Aorta (tissue), 5 donors: ENCODE data around the gene SLC37A1. TPM values are rescaled to one million over a fixed set of nuclear protein-coding genes. Genes with fewer than 3 reads are reported as not detected.
A peak's percentile ranks its signal among the peaks of the same experiment; 100 is the strongest.

Experiments
- ATAC-seq: fragments of 200-7000 bp; cut with Tn5 transposase; one replicate; pipeline ENCODE4 v1.9.1; 2022; ENCODE audit warnings: moderate library complexity; ENCODE audit not compliant: low FRiP score
- DNase-seq, 2 donors: peaks; one replicate each; pipeline ENCODE4 v3.0.0-alpha.2; 2020
- H3K27ac ChIP-seq, 2 donors: one replicate each; pipeline ENCODE4 v1.5.1; 2013; ENCODE audit warnings: low read length in 2 of 2, mild to moderate bottlenecking in 2 of 2, moderate library complexity in 2 of 2, control low read depth in 1 of 2, inconsistent platforms in 1 of 2, low read depth in 1 of 2
- H3K27me3 ChIP-seq, 2 donors: one replicate each; pipeline ENCODE4 v1.6.1; 2013; ENCODE audit warnings: control low read depth in 1 of 2, low read length in 1 of 2, mild to moderate bottlenecking in 1 of 2, moderate library complexity in 1 of 2; ENCODE audit not compliant: insufficient read depth in 2 of 2, control insufficient read depth in 1 of 2
- H3K36me3 ChIP-seq, 2 donors: one replicate each; pipeline ENCODE4 v1.6.1; 2013; ENCODE audit warnings: control low read depth in 1 of 2, low read length in 1 of 2, mild to moderate bottlenecking in 1 of 2; ENCODE audit not compliant: insufficient read depth in 2 of 2, control insufficient read depth in 1 of 2
- H3K4me1 ChIP-seq, 2 donors: one replicate each; pipeline ENCODE4 v1.6.1; 2013; ENCODE audit warnings: low read length in 2 of 2, control low read depth in 1 of 2, mild to moderate bottlenecking in 1 of 2, moderate library complexity in 1 of 2; ENCODE audit not compliant: insufficient read depth in 2 of 2, control insufficient read depth in 1 of 2
- H3K4me3 ChIP-seq, 2 donors: one replicate each; pipeline ENCODE4 v1.5.1; 2013; ENCODE audit warnings: low read length in 2 of 2, control low read depth in 1 of 2, mild to moderate bottlenecking in 1 of 2
- H3K9me3 ChIP-seq: one replicate; pipeline ENCODE4 v1.6.1; 2013; ENCODE audit warnings: mild to moderate bottlenecking, low read length; ENCODE audit not compliant: control insufficient read depth
- WGBS, 2 donors: extraction: QIAGEN DNeasy Blood & Tissue Kit; methylation state at CpG; one replicate each; pipeline ENCODE4 v1.1.7; 2013; 5-methylcytosine and 5-hydroxymethylcytosine counted together
- intact Hi-C, 2 donors: fragments of 100-400 bp; cut with DNase I; formaldehyde crosslinking; loops; one replicate each; pipeline versions ENCODE4 v1.14.2 to v1.15.0; 2022
- polyA plus RNA-seq, 2 donors: library from polyadenylated mRNA; stranded (reverse); fragments of 200-250 nt; gene quantifications; one replicate each; pipeline ENCODE4 v1.2.3, GENCODE V29; 2013
- total RNA-seq, 2 donors: library from RNA; stranded (reverse); fragmentation: NEBNext Ultra II Directional; extraction: Animal tissue kit (Norgen Biotek cat#: 25700); gene quantifications; one replicate each; pipeline ENCODE4 v1.2.1, GENCODE V29; 2021
- donor health status: healthy with polysubstance abuse.
- donor health status: Bipolar disorder and iron deficiency.
- donor health status: DM: no; HTN: no; CAD: no.
- donor health status: DM: no; HTN: no; CAD: no.
- donor health status: DM: yes; HTN: yes; CAD: no.

Gene SLC37A1
- total and polyA plus RNA-seq, 4 donors = 5.0 to 11.7 (median 6.4) TPM

GRCh38 chr21:42571391-42572150 is 57.9 kb downstream of the SLC37A1 start:
- H3K36me3 ChIP-seq = peaks cover 0 to 8% of the 10 kb centered on the region in 2 donors
- peaks cover 3% of the 10 kb centered on the region for H3K9me3 ChIP-seq
- no peaks in the 10 kb centered on the region for H3K4me1 ChIP-seq
- H3K4me3 ChIP-seq = no peak overlapping the region
- ATAC-seq (no peak), DNase-seq (peak; percentile 29 to 63)
- WGBS, 2 donors = 88 to 90% methylated on average over 20 of the region's 20 CpGs
- no peaks in the 10 kb centered on the region for H3K27me3 ChIP-seq
- intact Hi-C loops = no loop called here
- H3K27ac ChIP-seq = no peak overlapping the region

GRCh38 chr21:42572906-42573495 is 59.3 kb downstream of the SLC37A1 start:
- Histone ChIP-seq H3K27me3 (no peaks in the 10 kb centered on the region), H3K4me3 (no peak overlapping the region), H3K36me3 (peaks cover 0 to 8% of the 10 kb centered on the region in 2 donors), H3K27ac (no peak overlapping the region), H3K4me1 (no peaks in the 10 kb centered on the region), H3K9me3 (peaks cover 3% of the 10 kb centered on the region)
- ATAC-seq = no peak
- intact Hi-C loops = no loop called here
- peak in 1 of 2 donors; percentile 29 for DNase-seq
- 92 to 94% methylated on average over 12 of the region's 12 CpGs for WGBS, 2 donors

DNA sequence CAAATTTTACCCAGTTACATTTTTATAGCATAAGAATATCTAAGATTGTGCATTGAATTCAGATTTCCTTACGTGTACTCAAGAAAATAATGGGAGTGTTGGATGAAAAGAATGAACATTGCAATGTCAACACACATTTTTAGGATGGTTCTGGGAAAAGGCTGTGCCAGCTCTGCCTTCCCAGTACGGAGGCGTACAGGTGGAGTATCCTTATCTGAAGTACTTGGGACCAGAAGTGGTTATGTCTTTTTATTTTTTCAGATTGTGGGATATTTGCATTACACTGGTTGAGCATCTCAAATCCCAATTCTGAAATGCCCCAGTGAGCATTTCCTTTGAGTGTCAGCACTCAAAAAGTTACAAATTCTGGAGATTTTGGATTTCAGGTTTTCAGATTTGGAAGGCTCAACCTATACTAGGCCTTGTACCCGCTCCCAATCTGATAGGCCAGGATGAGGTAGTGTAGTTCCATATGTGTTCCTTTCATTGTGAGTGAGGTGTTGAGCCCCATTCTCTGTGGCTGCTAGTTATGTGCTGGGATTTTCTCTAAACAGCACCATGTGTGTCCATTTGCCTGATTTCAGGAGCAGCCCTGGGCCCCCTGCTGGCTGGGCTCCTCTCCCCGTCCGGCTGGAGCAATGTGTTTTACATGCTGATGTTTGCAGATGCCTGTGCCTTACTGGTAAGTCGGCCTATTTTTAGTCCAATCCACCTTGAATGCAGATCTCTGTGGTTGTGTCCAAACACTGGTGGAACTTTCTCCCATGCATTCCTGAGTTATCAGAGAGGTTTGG is 60.8 kb downstream of the SLC37A1 start:
- no peaks in the 10 kb centered on the region for H3K4me1 ChIP-seq
- no peak for ATAC-seq
- peaks cover 0 to 8% of the 10 kb centered on the region in 2 donors for H3K36me3 ChIP-seq
- DNase-seq = peak in 1 of 2 donors; percentile 9
- H3K4me3 ChIP-seq = no peak overlapping the region
- H3K27ac ChIP-seq = no peak overlapping the region
- peaks cover 3% of the 10 kb centered on the region for H3K9me3 ChIP-seq
- 82 to 83% methylated on average over 7 of the region's 7 CpGs for WGBS, 2 donors
- no peaks in the 10 kb centered on the region for H3K27me3 ChIP-seq
- intact Hi-C loops = no loop called here

DNA sequence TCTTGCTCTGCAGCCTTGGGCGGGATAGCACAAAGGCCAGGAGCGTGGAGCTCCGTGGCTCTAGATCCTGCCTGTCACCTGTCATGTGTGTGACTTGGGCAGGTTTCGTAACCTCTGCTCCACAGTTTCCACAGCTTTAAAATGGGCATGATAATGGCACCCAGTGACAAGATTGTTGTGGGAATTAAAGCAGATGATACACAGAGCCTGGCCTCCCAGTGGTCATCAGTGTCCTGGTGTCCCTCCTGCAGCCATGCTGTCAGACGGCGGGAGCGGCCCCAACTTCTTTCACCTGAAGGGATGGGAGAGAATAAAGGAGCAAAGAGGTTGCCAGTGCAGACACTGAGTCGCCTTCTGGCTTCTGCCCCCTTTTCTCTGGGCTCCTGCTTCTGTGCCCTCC is 61.5 kb downstream of the SLC37A1 start:
- H3K9me3 ChIP-seq = peaks cover 3% of the 10 kb centered on the region
- no peak overlapping the region for H3K4me3 ChIP-seq
- ATAC-seq (no peak), DNase-seq (peak in 1 of 2 donors; percentile 12)
- intact Hi-C loops = no loop called here
- H3K27ac ChIP-seq = no peak overlapping the region
- H3K36me3 ChIP-seq = peaks cover 0 to 8% of the 10 kb centered on the region in 2 donors
- H3K4me1 ChIP-seq = no peaks in the 10 kb centered on the region
- no peaks in the 10 kb centered on the region for H3K27me3 ChIP-seq
- 95% methylated on average over 8 of the region's 8 CpGs for WGBS, 2 donors

DNA sequence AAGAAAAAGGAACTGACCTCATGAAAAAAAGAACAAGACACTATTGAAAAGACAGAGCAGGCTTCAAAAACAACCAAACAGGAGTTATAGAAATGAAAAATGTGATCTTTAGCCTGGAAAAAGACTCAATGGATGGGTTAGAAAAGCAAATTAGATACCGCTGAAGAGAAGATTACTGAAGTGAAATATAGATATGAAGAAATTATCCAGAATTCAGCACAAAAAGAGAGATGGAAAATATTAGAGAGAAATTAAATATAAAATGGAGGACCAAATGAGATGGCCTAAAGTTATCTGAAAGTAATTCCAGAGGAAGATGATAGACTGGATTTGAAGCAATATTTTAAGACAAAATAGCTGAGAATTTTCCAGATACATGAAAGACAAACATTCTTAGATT is 63.0 kb downstream of the SLC37A1 start:
- Histone ChIP-seq H3K4me1 (no peaks in the 10 kb centered on the region), H3K27me3 (no peaks in the 10 kb centered on the region), H3K4me3 (no peak overlapping the region), H3K9me3 (peaks cover 3% of the 10 kb centered on the region), H3K27ac (no peak overlapping the region), H3K36me3 (peaks cover 0 to 3% of the 10 kb centered on the region in 2 donors)
- no peak for DNase-seq
- intact Hi-C loops = no loop called here
- ATAC-seq = no peak
- 96 to 98% methylated on average over 1 of the region's 1 CpG for WGBS, 2 donors

DNA sequence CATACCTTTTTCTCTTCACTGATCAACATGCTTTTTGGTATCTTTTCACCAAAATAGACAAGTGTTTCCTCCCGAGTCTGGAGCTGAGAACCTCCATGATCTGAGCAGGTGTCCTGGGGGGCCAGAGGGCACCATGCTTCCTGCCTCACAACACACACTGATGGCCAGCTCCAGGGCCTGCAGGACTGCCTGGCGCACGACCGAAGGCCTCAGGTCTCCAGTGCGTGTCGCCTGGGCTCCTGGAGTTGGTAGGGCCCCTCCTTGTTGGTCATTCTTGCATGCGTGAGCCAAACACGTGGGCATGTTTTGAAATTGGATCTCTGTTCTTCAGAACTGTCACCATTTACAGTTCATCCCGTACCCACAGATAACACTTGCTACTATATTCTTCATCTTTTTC is 64.4 kb downstream of the SLC37A1 start:
- DNase-seq (peak in 1 of 2 donors; percentile 9), ATAC-seq (no peak)
- H3K36me3 ChIP-seq = peaks cover 0 to 3% of the 10 kb centered on the region in 2 donors
- H3K27ac ChIP-seq = no peak overlapping the region
- intact Hi-C loops = no loop called here
- peaks cover 5% of the 10 kb centered on the region for H3K9me3 ChIP-seq
- 94% methylated on average over 9 of the region's 9 CpGs for WGBS, 2 donors
- H3K27me3 ChIP-seq = no peaks in the 10 kb centered on the region
- no peaks in the 10 kb centered on the region for H3K4me1 ChIP-seq
- no peak overlapping the region for H3K4me3 ChIP-seq

DNA sequence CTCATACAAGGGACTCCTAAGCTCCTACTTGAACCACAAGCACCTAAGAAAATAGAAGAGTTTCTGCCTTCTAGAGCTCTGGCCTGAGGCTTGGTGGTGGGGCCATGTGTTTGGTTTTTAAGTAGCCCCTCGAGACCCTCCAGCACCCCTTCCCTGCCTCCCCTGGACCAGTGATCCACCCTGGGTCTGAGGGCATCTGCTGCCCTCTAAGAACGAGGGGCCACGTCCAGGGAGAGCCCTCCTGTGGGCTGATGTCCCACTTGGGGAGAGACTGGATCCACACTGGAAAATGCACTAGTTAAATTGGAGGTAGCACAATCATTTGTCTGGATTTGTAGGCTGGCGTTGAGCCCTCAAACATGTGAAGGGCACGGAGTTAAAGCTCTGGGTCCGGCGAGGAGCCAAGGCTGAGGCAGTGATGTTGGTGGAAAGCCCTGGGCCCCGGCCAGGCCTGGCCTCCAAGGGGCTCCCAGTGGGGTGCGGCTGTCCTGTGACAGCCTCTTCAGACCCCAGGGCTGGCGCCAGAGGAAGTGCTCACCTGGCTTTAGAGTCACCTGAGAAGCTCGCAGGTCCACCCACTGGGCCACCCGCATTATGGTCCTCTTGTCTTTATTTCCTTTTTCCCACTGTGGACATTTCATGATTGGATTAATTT is 65.2 kb downstream of the SLC37A1 start:
- no peak overlapping the region for H3K4me3 ChIP-seq
- no peaks in the 10 kb centered on the region for H3K4me1 ChIP-seq
- peaks cover 5% of the 10 kb centered on the region for H3K9me3 ChIP-seq
- no peaks in the 10 kb centered on the region for H3K27me3 ChIP-seq
- 61 to 66% methylated on average over 12 of the region's 12 CpGs for WGBS, 2 donors
- DNase-seq (peak; percentile 17 to 57), ATAC-seq (no peak)
- peaks cover 0 to 3% of the 10 kb centered on the region in 2 donors for H3K36me3 ChIP-seq
- H3K27ac ChIP-seq = no peak overlapping the region
- intact Hi-C loops = no loop called here

DNA sequence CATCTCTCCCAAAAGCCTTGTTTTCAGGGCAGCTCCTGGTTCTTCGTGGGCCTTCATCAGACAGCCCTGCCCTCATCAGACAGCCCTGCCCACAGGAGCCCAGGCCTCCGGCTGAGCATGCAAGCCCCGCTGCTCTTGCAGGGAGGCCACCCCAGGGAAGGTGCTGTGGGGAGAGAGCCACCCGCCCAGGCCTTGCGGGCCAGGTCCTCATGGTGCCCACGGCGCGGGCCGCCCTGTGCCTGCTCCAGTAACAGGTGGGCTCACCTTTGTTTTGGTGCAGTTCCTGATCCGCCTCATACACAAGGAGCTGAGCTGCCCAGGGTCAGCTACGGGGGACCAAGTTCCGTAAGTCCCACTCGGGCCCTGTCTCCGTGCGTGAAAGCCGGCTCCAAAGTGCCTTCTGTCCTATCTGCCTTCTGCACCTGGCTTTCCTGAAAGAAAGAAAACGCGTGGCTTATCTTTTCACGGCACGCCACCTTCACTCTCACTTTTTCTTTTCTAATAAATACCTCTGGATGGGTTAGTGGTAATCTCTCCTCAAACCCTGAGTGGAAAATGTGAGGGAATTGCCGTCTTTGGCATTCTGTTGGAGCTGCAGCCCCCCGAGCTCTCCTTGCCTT is 65.9 kb downstream of the SLC37A1 start:
- ATAC-seq (no peak), DNase-seq (peak in 1 of 2 donors; percentile 21)
- intact Hi-C loops = no loop called here
- Histone ChIP-seq H3K9me3 (peaks cover 5% of the 10 kb centered on the region), H3K27me3 (no peaks in the 10 kb centered on the region), H3K4me1 (no peaks in the 10 kb centered on the region), H3K4me3 (no peak overlapping the region), H3K36me3 (peaks cover 0 to 3% of the 10 kb centered on the region in 2 donors), H3K27ac (no peak overlapping the region)
- WGBS, 2 donors = 93 to 95% methylated on average over 22 of the region's 22 CpGs
